Type B pancreatic cell (in vitro differentiated cells): Measurements from ENCODE around the gene FANCC. TPM values are rescaled to one million over a fixed set of nuclear protein-coding genes. Genes with fewer than 3 reads are reported as not detected.

Experiments used
- DNase-seq: peaks from one replicate; pipeline ENCODE4 v3.0.0; 2021; ENCODE audit warnings: mixed read lengths; ENCODE audit not compliant: unreplicated experiment; ENCODE audit errors: extremely low spot score
- H3K27ac Mint-ChIP-seq: 2 replicates; pipeline ENCODE4 v1.8.0; 2021; ENCODE audit warnings: mild to moderate bottlenecking, mixed read lengths
- H3K27me3 Mint-ChIP-seq: 2 replicates; pipeline ENCODE4 v1.8.0; 2021; ENCODE audit warnings: mixed read lengths
- H3K36me3 Mint-ChIP-seq: 2 replicates; pipeline ENCODE4 v1.8.0; 2021; ENCODE audit warnings: mixed read lengths
- H3K4me1 Mint-ChIP-seq: one replicate; pipeline ENCODE4 v1.8.0; 2021; ENCODE audit warnings: mixed read lengths; ENCODE audit not compliant: unreplicated experiment
- H3K4me3 Mint-ChIP-seq: 2 replicates; pipeline ENCODE4 v1.8.0; 2021; ENCODE audit warnings: mild to moderate bottlenecking, mixed read lengths
- H3K9me3 Mint-ChIP-seq: 2 replicates; pipeline ENCODE4 v1.8.0; 2021; ENCODE audit warnings: mixed read lengths
- total RNA-seq: library from RNA; stranded (reverse); gene quantifications from 2 replicates; pipeline ENCODE4 v1.2.1, GENCODE V29; 2021; ENCODE audit warnings: low replicate concordance
- TF ChIP-seq, protein P1 (sequence below): fragments of 200-600 bp; sonication (generic); conservative IDR thresholded peaks from 2 replicates; pipeline ENCODE4 v1.5.0; 2021; ENCODE audit warnings: antibody characterized with exemption, mild to moderate bottlenecking

The FANCC gene
- total RNA-seq, 1 donor from 2014 or later: 19.2 TPM

DNA sequence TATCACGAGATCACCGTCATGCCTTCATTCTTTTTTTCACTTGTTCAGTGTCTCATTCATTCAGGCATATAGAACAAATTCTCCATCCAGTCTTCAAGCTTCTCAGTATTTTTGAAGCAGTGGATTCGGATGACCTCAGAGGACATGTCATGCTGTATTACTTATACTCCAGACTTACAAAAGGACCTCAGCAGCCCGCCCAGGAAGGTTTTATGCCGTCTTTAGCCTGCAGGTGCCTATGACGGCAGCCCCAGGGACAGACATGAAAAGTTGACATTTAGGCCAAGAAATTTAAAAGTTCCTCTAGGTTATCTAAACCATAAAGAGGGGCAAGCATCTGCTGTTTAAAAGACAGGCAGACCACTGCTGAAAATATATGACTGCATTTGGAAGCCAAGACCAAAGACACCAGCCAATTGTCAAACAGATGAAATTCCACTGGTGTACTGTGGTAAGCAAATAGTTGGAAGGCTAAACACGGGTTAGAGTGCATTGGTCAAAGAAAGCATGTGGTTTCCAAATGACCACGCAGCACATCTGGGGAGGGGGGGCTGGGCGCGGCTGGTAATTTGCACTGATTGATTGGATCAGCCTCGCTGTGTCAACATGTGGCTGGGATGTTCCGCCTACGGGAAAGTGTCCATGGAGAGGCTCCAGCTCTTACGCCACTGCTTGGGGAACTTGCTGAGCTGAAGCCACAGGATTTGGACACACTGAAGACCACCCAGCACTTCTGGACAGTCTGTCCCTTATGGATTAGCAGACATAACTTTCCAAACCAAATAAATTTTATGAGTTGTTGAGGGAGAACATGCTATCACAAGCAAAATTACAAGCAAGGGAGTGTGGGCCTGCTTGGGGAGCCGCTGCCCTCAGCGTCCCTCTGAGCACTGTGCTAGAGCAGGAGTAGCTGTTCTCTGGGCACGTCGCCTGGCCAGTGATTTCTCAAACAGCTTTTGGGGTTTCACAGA lies 173.6 kb downstream of the FANCC start:
- H3K9me3 Mint-ChIP-seq: no peaks in the 10 kb centered on the region
- no peaks in the 10 kb centered on the region for H3K27me3 Mint-ChIP-seq
- no peak overlapping the region for H3K4me3 Mint-ChIP-seq
- DNase-seq: no peak
- H3K27ac Mint-ChIP-seq: no peak overlapping the region
- peaks cover 9% of the 10 kb centered on the region for H3K36me3 Mint-ChIP-seq
- TF ChIP-seq, protein P1, sequence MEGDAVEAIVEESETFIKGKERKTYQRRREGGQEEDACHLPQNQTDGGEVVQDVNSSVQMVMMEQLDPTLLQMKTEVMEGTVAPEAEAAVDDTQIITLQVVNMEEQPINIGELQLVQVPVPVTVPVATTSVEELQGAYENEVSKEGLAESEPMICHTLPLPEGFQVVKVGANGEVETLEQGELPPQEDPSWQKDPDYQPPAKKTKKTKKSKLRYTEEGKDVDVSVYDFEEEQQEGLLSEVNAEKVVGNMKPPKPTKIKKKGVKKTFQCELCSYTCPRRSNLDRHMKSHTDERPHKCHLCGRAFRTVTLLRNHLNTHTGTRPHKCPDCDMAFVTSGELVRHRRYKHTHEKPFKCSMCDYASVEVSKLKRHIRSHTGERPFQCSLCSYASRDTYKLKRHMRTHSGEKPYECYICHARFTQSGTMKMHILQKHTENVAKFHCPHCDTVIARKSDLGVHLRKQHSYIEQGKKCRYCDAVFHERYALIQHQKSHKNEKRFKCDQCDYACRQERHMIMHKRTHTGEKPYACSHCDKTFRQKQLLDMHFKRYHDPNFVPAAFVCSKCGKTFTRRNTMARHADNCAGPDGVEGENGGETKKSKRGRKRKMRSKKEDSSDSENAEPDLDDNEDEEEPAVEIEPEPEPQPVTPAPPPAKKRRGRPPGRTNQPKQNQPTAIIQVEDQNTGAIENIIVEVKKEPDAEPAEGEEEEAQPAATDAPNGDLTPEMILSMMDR: no peak
- peaks cover 14% of the 10 kb centered on the region for H3K4me1 Mint-ChIP-seq

DNA sequence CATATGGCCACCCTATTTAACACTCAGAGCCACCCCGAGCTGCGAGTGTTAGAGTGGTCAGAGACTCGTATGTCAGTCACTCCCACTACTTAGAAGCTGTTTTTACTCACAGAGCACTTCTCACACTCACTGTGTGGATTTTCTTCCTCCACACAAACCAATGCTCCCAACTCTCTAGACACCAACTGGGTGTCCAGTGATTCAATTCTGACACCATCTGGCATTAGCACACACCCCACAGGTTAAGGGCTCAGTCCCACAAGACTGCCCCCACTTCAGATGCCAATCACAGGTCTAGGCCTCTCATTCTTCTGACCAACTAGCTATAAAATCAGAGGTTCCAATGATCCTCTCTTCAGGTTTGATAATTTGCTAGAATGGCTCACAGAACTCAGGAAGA lies 174.8 kb downstream of the FANCC start:
- H3K27ac Mint-ChIP-seq: no peak overlapping the region
- peaks cover 9% of the 10 kb centered on the region for H3K36me3 Mint-ChIP-seq

DNA sequence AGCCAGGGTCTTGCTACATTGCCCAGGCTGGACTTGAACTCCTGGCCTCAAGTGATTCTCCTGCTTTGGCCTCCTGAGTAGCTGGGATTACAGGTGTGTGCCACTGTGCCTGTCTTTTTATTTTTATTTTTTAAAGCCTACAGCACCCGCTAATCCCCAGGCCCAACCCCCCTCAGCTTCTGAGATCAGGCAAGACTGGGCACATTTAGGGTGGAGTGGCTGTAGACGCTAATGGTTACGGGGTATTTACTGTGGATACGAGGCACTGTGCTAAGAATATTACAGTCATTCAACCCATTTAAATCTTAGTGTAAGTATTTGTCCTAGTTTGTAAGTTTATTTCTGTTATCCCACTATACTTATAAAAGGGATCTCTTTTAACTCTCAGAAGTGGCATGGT lies 175.2 kb downstream of the FANCC start:
- H3K9me3 Mint-ChIP-seq: no peaks in the 10 kb centered on the region
- H3K4me1 Mint-ChIP-seq: peaks cover 14% of the 10 kb centered on the region
- H3K4me3 Mint-ChIP-seq: no peak overlapping the region
- no peak for DNase-seq
- H3K36me3 Mint-ChIP-seq: peaks cover 13% of the 10 kb centered on the region
- H3K27me3 Mint-ChIP-seq: no peaks in the 10 kb centered on the region
- TF ChIP-seq, protein P1: no peak
- H3K27ac Mint-ChIP-seq: no peak overlapping the region

More for the DNA sequence above, 174.8 kb downstream of the FANCC start:
- no peak overlapping the region for H3K4me3 Mint-ChIP-seq
- DNase-seq: no peak
- no peaks in the 10 kb centered on the region for H3K9me3 Mint-ChIP-seq
- H3K27me3 Mint-ChIP-seq: no peaks in the 10 kb centered on the region
- TF ChIP-seq, protein P1: no peak
- H3K4me1 Mint-ChIP-seq: peaks cover 14% of the 10 kb centered on the region

DNA sequence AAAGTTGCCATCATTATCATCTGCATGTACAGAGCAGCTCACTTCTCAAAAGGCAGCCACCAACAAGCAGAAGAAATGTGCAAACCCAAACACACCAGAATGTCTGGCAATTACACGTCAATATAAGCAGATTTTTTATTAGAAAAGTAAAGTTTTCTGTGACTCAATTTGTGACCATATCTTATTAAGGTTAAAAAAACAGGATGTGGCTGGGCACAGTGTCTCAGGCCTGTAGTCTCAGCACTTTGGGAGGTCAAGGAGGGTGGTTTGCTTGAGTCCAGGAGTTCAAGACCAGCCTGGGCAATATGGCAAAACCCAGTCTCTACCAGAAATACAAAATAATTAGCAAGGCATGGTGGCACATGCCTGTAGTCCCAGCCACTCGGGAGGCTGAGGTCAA lies 176.7 kb downstream of the FANCC start:
- Mint-ChIP-seq H3K4me3 (no peak overlapping the region), H3K9me3 (no peaks in the 10 kb centered on the region), H3K36me3 (peaks cover 14% of the 10 kb centered on the region), H3K27me3 (no peaks in the 10 kb centered on the region), H3K27ac (no peak overlapping the region), H3K4me1 (peaks cover 14% of the 10 kb centered on the region)
- TF ChIP-seq, protein P1: no peak
- DNase-seq: no peak

GRCh38 chr9:95139126-95139525 lies 178.4 kb downstream of the FANCC start:
- H3K4me3 Mint-ChIP-seq: no peak overlapping the region
- H3K27ac Mint-ChIP-seq: no peak overlapping the region
- DNase-seq: no peak
- H3K27me3 Mint-ChIP-seq: no peaks in the 10 kb centered on the region
- H3K4me1 Mint-ChIP-seq: peaks cover 17% of the 10 kb centered on the region
- H3K36me3 Mint-ChIP-seq: peaks cover 5% of the 10 kb centered on the region
- TF ChIP-seq, protein P1: no peak
- no peaks in the 10 kb centered on the region for H3K9me3 Mint-ChIP-seq
